ENCODE measurements around the gene AQR. TPM values are rescaled to one million over a fixed set of nuclear protein-coding genes. Genes with fewer than 3 reads are reported as not detected.

Gene AQR
- total RNA-seq, 1 donor from 2014 or later, result 21.9 TPM

- no peak for DNase-seq (ENCODE audit: extremely low spot score in 2 of 2)
- intact Hi-C loops (cut with DNase I), result no loop called here
- H3K27ac ChIP-seq, result peak overlapping the region; percentile 20
- H3K36me3 ChIP-seq, result no peaks in the 10 kb centered on the region
- no peaks in the 10 kb centered on the region for H3K27me3 ChIP-seq
- H3K9me3 ChIP-seq, result no peaks in the 10 kb centered on the region
- peaks cover 9% of the 10 kb centered on the region for H3K4me1 ChIP-seq
- H3K4me3 ChIP-seq, result no peak overlapping the region
- no peak for TF ChIP-seq POLR2AphosphoS5 (IDR thresholded peaks at IDR 0.05; ENCODE audit: insufficient read depth in 1 of 2, low read depth in 1 of 2)
- TF ChIP-seq POLR2A (IDR thresholded peaks at IDR 0.05), result no peak
- TF ChIP-seq CTCF (IDR thresholded peaks at IDR 0.05), result no peak
These were observed 24.3 kb upstream of the AQR start for GRCh38 chr15:34993877-34994276.

GRCh38 chr15:34993412-34993811 is 23.9 kb upstream of the AQR start:
- H3K9me3 ChIP-seq, result no peaks in the 10 kb centered on the region
- H3K27me3 ChIP-seq, result no peaks in the 10 kb centered on the region
- H3K4me3 ChIP-seq, result no peak overlapping the region
- H3K4me1 ChIP-seq, result peaks cover 11% of the 10 kb centered on the region
- H3K36me3 ChIP-seq, result no peaks in the 10 kb centered on the region
- no peak overlapping the region for H3K27ac ChIP-seq
- intact Hi-C loops (cut with DNase I), result no loop called here
- no peak for TF ChIP-seq POLR2AphosphoS5 (IDR thresholded peaks at IDR 0.05; ENCODE audit: insufficient read depth in 1 of 2, low read depth in 1 of 2)
- no peak for TF ChIP-seq CTCF (IDR thresholded peaks at IDR 0.05)
- TF ChIP-seq POLR2A (IDR thresholded peaks at IDR 0.05), result no peak
- DNase-seq (ENCODE audit: extremely low spot score in 2 of 2), result no peak

- no peaks in the 10 kb centered on the region for H3K36me3 ChIP-seq
- no peaks in the 10 kb centered on the region for H3K9me3 ChIP-seq
- peaks cover 45% of the 10 kb centered on the region for H3K4me1 ChIP-seq
- peak within 1 kb of the TSS; percentile 98 for H3K27ac ChIP-seq
- peak; percentile 29 to 76 for TF ChIP-seq POLR2AphosphoS5 (IDR thresholded peaks at IDR 0.05; ENCODE audit: insufficient read depth in 1 of 2, low read depth in 1 of 2)
- TF ChIP-seq POLR2A (IDR thresholded peaks at IDR 0.05), result peak in 1 of 2 donors; percentile 47
- TF ChIP-seq CTCF (IDR thresholded peaks at IDR 0.05), result peak in 1 of 3 experiments; percentile 32
- no peak for DNase-seq (ENCODE audit: extremely low spot score in 2 of 2)
- no peaks in the 10 kb centered on the region for H3K27me3 ChIP-seq
- intact Hi-C loops (cut with DNase I), result no loop called here
- peak within 1 kb of the TSS; percentile 84 to 93 for H3K4me3 ChIP-seq
These were observed 18.7 kb upstream of the AQR start, which contains the start of gene ZNF770 for GRCh38 chr15:34988027-34988902. ZNF770 (minus strand) TSS chr15:34988287; CDS start chr15:34983434, 4,853 bp downstream.

GRCh38 chr15:34987609-34988026 is 18.1 kb upstream of the AQR start:
- peak overlapping the region; percentile 84 to 93 for H3K4me3 ChIP-seq
- intact Hi-C loops (cut with DNase I), result no loop called here
- H3K9me3 ChIP-seq, result no peaks in the 10 kb centered on the region
- H3K36me3 ChIP-seq, result peaks cover 0 to 6% of the 10 kb centered on the region in 2 donors
- H3K4me1 ChIP-seq, result peaks cover 45% of the 10 kb centered on the region
- H3K27me3 ChIP-seq, result no peaks in the 10 kb centered on the region
- peak overlapping the region; percentile 98 for H3K27ac ChIP-seq
- TF ChIP-seq POLR2A (IDR thresholded peaks at IDR 0.05) (no peak), POLR2AphosphoS5 (IDR thresholded peaks at IDR 0.05; ENCODE audit: insufficient read depth in 1 of 2, low read depth in 1 of 2) (no peak), CTCF (IDR thresholded peaks at IDR 0.05) (no peak)
- no peak for DNase-seq (ENCODE audit: extremely low spot score in 2 of 2)
